ENCODE measurements around the gene KRT81.
"Not testable (repeated sequence)": the region's sequence is repeated elsewhere in the genome, so short reads cannot be mapped to it uniquely, and the experiment has no call there.

The KRT81 gene

GRCh38 chr12:52252175-52252615, 39.1 kb downstream of the KRT81 start:
- not testable (repeated sequence) for DNase-seq

- no peak for DNase-seq
Observed at GRCh38 chr12:52251367-52252051, 39.8 kb downstream of the KRT81 start.

GRCh38 chr12:52250048-52250990, 41.0 kb downstream of the KRT81 start:
- DNase-seq, result no peak

GRCh38 chr12:52249511-52250047, 41.8 kb downstream of the KRT81 start:
- no peak for DNase-seq

- no peak for DNase-seq
Observed at GRCh38 chr12:52248541-52249461, 42.5 kb downstream of the KRT81 start.

GRCh38 chr12:52247622-52248540, 43.5 kb downstream of the KRT81 start:
- no peak for DNase-seq

GRCh38 chr12:52246720-52247621, 44.4 kb downstream of the KRT81 start:
- DNase-seq, result no peak

- DNase-seq, result no peak
Observed at GRCh38 chr12:52245962-52246569, 45.3 kb downstream of the KRT81 start.

GRCh38 chr12:52245259-52245961, 45.9 kb downstream of the KRT81 start:
- DNase-seq, result no peak

- DNase-seq, result no peak
Observed at GRCh38 chr12:52244615-52244994, 46.7 kb downstream of the KRT81 start.

GRCh38 chr12:52243856-52244614, 47.3 kb downstream of the KRT81 start:
- DNase-seq, result peak; percentile 93

GRCh38 chr12:52243259-52243855, 48.0 kb downstream of the KRT81 start:
- DNase-seq, result peak; percentile 28

GRCh38 chr12:52242442-52243258, 48.7 kb downstream of the KRT81 start:
- no peak for DNase-seq

GRCh38 chr12:52241205-52241842, 50.0 kb downstream of the KRT81 start:
- no peak for DNase-seq

- not testable (repeated sequence) for DNase-seq
Observed at GRCh38 chr12:52240247-52240646, 51.1 kb downstream of the KRT81 start.

- DNase-seq, result no peak
Observed at GRCh38 chr12:52239767-52240166, 51.6 kb downstream of the KRT81 start.

All from fibroblast of skin of right biceps (primary cell).